CD4-positive, alpha-beta T cell treated with Interleukin-10 for 1 hour (primary cell): ENCODE measurements around the gene DPM1.

Source experiments
- DNase-seq: peaks from one replicate; pipeline ENCODE4 v3.0.0-alpha.2; 2020

DPM1 gene

DNA sequence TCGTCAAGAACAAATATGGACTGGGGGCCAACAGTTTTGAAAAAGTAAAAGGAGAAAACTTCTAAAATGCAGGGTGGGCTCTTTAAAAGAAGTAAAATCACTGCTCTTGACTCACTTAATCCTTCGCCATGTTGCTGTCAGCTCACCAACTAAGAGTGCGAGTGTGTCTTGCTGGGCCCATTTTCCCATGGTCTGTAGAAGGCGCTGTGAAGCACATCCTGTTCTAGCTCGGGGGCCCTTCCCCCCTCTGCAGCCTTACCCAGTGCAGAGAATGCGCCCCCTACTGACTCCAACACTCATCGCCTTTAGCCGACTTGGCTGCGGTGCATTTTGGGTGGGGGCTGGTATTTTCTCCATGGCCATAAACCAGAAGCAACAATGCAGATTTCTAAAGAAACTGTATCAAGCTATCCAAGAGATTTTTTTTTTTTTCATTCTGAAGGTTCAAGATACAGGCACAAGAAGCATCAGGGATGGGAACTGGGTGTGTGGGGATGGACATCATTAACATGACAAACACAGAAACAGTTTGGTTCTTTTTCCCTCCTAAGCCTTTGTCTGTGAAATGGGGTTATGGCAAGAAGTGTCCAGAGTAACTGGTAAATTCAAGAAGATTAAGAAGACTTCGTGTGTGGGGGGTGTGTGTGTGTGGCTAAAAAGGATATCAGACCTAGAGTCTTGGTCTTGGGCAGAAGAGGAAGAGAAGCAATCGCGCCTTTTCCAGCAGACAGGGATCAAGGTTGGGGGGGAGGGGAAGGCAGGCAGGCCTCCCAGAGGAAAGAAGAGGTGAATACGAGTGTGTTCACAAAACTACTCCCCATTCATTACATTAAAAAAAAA lies 28.8 kb downstream of the DPM1 start:
- DNase-seq, result peak; percentile 95

GRCh38 chr20:50928469-50928868 lies 29.9 kb downstream of the DPM1 start:
- DNase-seq, result no peak

DNA sequence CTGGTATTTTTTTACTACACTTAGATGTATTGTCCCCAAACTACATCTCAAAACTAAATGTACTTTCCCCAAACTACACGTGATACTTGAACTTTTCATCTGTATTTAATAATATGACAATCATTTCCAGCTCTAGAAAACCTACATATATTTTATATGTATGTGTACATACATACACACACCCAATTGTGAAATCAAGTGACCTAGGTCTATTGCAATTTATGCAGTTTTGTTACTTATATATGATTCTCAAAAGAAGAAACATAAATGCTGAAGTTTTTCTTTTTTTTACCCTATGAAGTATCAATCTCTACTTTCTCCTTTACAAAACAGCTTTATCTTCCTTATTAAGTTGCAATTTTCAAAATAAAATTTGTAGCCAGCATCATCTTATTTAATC lies 31.8 kb downstream of the DPM1 start:
- DNase-seq, result no peak

GRCh38 chr20:50924261-50924920 lies 33.9 kb downstream of the DPM1 start:
- no peak for DNase-seq

GRCh38 chr20:50921803-50922501 lies 36.4 kb downstream of the DPM1 start:
- no peak for DNase-seq

DNA sequence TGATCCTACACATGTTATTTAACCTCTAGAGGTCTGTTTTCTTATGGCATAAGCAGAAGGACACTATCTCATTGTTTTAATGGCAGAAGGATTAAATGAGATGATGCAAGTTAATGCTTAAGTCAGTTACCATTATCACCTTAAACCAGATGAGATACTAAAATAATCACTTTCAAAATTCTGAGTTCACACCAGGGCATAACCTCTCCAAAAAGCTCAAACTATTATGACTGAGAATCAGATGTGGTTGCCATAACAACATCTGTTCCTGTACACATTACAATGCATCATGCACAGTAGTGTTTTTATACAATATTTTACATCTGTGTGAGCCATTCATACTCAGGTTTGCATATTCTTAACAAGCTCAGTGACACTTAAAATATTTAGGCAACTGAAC lies 37.3 kb downstream of the DPM1 start:
- DNase-seq, result peak; percentile 30

DNA sequence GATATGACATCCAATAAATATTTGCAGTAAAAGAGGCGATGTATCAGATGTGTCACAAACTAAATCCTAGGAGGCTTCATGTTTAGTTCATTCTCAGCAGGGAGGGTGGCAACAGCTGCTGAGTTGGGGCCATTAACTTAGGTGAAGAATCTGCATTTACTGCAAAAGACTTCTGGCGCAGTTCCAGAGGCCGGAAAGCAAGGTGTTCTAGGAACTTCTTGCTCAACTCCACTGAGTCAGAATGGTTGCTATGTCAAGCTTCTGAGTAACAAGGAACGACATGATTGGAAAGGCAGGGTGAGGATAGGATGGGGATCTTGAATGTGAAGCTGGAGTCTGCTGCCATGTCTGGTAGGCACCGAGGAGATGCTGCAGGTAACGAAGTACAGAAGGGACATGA lies 38.8 kb downstream of the DPM1 start:
- no peak for DNase-seq

GRCh38 chr20:50918403-50918802 lies 39.9 kb downstream of the DPM1 start:
- no peak for DNase-seq

DNA sequence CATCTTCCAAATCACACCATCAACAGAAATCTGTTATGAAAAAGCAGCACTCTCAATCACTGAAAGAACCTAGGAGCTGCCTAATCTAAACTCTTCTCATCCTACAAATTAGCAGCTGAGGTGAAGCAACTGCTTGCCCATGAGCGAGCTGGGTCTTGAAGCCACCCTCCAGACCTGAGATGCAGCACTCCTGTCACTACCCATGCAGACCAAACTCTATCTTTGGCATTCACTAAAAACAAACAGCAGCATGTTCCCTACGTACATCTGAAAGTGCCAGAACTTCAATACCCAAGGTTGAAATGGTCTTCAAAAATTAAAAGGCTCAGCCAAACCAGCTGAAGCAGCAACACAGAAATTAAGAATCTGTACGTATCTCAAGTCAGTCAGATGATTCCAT lies 41.4 kb downstream of the DPM1 start:
- no peak for DNase-seq

GRCh38 chr20:50916257-50916656 lies 42.1 kb downstream of the DPM1 start:
- DNase-seq, result no peak

DNA sequence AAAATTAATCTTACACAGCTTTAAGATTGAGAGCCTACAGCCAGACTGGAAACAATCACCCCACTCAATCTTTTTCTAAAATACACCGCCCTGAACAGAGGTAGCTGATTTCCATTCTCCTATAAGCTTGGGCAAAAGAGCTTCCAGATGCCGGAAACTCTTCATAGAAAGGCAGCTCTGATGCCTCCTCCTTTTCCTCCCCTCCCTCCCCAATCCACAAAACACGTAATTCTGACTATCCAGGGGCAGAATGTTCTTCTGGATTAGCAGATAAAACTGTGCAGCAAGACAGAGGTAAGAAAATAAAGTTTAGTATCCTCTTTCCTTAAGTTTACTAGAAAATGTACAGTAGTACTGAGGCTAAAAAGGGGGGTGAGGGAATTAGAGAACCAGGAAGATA lies 42.9 kb downstream of the DPM1 start:
- DNase-seq, result no peak

DNA sequence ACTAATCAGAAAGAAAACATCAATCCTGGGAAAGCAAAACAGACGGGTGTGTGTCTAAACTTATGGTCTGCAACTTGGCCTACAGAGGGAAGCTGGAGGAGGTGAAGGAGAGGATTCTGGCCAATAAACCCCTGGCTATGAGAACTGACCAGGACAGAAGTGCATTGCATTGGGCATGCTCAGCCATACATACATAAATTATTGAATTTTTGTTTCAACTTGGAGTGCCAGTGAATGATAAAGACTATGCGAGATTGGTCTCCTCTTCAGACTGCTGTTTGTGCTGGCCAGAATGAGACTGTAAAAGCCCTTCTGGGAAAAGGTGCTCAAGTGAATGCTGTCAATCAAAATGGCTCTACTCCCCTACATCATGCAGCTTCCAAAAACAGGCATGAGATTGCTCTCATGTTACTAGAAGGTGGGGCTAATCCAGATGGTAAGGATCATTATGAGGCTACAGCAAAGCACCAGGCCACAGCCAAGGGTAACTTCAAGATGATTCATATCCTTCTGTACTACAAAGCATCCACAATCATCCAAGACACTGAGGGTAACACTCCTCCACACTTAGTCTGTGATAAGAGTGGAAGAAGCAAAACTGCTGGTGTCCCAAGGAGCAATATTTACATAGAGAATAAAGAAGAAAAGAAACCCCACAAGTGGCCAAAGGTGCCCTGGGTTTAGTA lies 44.5 kb downstream of the DPM1 start:
- no peak for DNase-seq

DNA sequence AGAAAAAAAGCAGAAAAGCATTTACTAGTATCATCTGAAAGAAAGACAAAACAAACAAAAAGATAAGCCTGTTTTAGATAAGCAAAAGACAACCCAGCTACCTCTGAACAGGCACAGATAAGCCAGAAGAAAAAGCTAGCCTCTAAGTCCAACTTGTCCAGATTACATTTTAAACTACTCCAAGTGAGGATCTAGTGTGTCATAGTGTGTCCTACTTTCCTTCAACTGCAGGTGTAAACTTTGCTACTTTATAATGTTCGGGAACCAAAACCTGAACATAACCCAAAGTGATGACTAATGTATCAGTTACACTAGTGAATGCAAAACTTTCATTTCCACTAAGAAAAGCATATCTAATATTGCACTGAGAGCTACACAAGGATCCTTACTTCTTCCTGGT lies 46.6 kb downstream of the DPM1 start:
- no peak for DNase-seq

- no peak for DNase-seq
These were observed 47.3 kb downstream of the DPM1 start for GRCh38 chr20:50911030-50911429.

DNA sequence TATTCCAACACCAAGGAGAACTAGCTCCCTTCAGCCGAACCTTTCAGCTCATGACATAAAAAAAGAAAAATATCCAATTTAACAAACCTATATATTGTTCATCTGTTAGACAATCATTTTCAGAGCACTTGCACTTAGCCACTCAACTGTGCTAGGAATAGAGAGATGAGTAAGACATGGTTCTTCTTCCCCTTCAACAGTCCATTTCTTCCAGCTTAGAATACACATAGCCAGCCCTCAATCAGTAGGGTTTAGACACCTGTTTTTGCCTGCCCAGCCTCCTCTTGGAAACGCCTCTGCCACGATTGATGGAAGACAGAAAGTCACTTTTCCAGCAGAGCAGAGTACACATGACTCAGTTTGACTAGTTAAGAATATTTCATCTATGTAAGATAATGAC lies 48.9 kb downstream of the DPM1 start:
- no peak for DNase-seq

- DNase-seq, result no peak
These were observed 54.2 kb downstream of the DPM1 start for GRCh38 chr20:50904067-50904570.

GRCh38 chr20:50903353-50904051 lies 54.8 kb downstream of the DPM1 start:
- DNase-seq, result no peak

DNA sequence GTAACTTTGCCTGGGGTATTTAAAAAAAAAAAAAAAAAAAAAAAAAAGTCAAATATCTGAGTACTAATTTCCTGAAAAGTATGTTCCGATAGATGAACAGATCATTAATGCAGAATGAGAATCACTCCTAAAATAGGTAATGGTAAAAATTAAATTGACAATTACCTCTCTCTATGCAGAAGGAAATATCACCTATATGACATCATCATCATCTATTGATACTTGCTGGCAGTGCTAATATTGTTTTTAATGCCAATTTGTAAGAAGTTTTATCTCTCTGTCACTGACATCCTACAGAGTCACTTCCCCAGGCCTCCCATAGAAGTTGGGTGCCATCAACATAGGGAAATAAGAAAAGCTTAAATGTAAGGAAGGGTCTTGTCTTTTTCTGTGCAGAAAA lies 57.0 kb downstream of the DPM1 start:
- no peak for DNase-seq

DNA sequence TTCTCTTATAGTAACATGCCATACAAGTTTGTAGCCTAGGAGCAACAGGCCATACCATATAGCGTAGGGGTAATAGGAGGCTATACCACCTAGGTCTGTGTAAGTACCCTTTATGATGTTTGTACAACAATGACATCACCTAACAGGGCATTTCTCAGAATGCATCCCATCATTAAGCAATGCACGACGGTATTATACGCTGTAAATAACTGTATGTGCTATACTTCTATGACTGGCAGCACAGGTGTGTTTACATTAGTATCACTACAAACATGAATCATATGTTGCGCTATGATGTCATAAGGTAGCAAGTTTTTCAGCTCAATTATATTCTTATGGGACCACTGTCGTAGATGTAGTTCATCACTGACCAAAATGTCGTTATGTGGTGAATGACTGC lies 58.1 kb downstream of the DPM1 start:
- no peak for DNase-seq

DNA sequence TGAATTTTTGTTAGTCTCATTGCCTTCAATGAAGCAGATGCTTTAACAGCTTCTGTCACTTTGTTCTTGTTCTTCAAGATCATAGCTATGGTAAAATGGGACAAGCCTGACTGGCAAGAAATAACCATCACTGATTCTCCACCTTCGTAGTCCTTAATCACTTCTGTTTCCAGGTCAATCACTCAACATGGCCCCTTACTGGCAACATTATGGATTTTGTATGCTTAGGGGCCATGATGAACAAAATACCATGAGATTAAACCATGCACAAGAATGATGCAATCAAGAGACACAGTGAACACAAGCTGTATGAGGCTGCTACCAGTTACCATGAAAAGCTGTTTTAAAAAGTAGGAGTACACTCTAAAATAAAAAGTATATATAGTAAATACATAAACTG lies 59.9 kb downstream of the DPM1 start:
- no peak for DNase-seq

- DNase-seq, result no peak
These were observed 63.1 kb downstream of the DPM1 start for GRCh38 chr20:50895111-50895830.

GRCh38 chr20:50893620-50894019 lies 64.7 kb downstream of the DPM1 start:
- DNase-seq, result no peak
